HEK293 (cell line): ENCODE data around the gene CNIH1.

Experiments
- CTCF ChIP-seq: fragments of 450-650 bp; formaldehyde crosslinking; IDR thresholded peaks from 2 replicates; pipeline ENCODE4 v1.5.1; 2016; ENCODE audit warnings: missing biosample characterization, missing genetic modification characterization
- GLIS2 ChIP-seq: fragments of 450-650 bp; formaldehyde crosslinking; IDR thresholded peaks from 2 replicates; pipeline ENCODE4 v1.5.1; 2016; ENCODE audit warnings: missing biosample characterization, missing genetic modification characterization
- IKZF3 ChIP-seq: fragments of 450-650 bp; IDR thresholded peaks from 2 replicates; pipeline ENCODE4 v1.5.0; 2018; ENCODE audit warnings: missing biosample characterization, mild to moderate bottlenecking, missing genetic modification characterization, moderate library complexity
- REPIN1 ChIP-seq: fragments of 450-650 bp; formaldehyde crosslinking; IDR thresholded peaks from 2 replicates; pipeline ENCODE4 v1.5.1; 2017; ENCODE audit warnings: missing biosample characterization, missing genetic modification characterization, low read depth
- YY1 ChIP-seq: fragments of 450-650 bp; formaldehyde crosslinking; IDR thresholded peaks from 2 replicates; pipeline ENCODE4 v1.5.1; 2018; ENCODE audit warnings: missing biosample characterization, missing genetic modification characterization
- ZBTB7A ChIP-seq: fragments of 450-650 bp; formaldehyde crosslinking; IDR thresholded peaks from 2 replicates; pipeline ENCODE4 v1.5.1; 2016; ENCODE audit warnings: low read depth, missing biosample characterization, missing genetic modification characterization
- ZFP41 ChIP-seq: fragments of 450-650 bp; formaldehyde crosslinking; IDR thresholded peaks from 2 replicates; pipeline ENCODE4 v1.5.1; 2016; ENCODE audit warnings: missing biosample characterization, missing genetic modification characterization, borderline replicate concordance
- ZNF302 ChIP-seq: fragments of 450-650 bp; formaldehyde crosslinking; IDR thresholded peaks from 2 replicates; pipeline ENCODE4 v1.5.1; 2016; ENCODE audit warnings: missing biosample characterization, missing genetic modification characterization, low read depth
- ZNF335 ChIP-seq: fragments of 450-650 bp; formaldehyde crosslinking; conservative IDR thresholded peaks from 2 replicates; pipeline ENCODE4 v1.5.1; 2016; ENCODE audit warnings: missing biosample characterization, missing genetic modification characterization
- ZNF600 ChIP-seq: fragments of 450-650 bp; formaldehyde crosslinking; IDR thresholded peaks from 2 replicates; pipeline ENCODE4 v1.5.1; 2016; ENCODE audit warnings: missing biosample characterization, missing genetic modification characterization
- ZNF776 ChIP-seq: fragments of 450-650 bp; formaldehyde crosslinking; IDR thresholded peaks from 2 replicates; pipeline ENCODE4 v1.5.0; 2017; ENCODE audit warnings: missing biosample characterization, missing genetic modification characterization, borderline replicate concordance
- TF ChIP-seq, protein P1 (sequence below): fragments of 450-650 bp; formaldehyde crosslinking; IDR thresholded peaks from 2 replicates; pipeline ENCODE4 v1.5.1; 2016; ENCODE audit warnings: missing biosample characterization, missing genetic modification characterization, low read depth
- TF ChIP-seq, protein P2 (sequence below): fragments of 450-650 bp; formaldehyde crosslinking; IDR thresholded peaks from 2 replicates; pipeline ENCODE4 v1.5.1; 2016; ENCODE audit warnings: missing biosample characterization, missing genetic modification characterization
- TF ChIP-seq, protein P3 (sequence below): fragments of 450-650 bp; formaldehyde crosslinking; IDR thresholded peaks from 2 replicates; pipeline ENCODE4 v1.5.1; 2016; ENCODE audit warnings: missing biosample characterization, missing genetic modification characterization

- TF ChIP-seq ZFP41 (tag by site-specific recombination) (no peak), YY1 (tag by site-specific recombination) (no peak), REPIN1 (no peak), ZNF335 (tag by site-specific recombination) (no peak), CTCF (tag by site-specific recombination) (no peak), ZNF302 (tag by site-specific recombination) (no peak), GLIS2 (no peak), ZBTB7A (no peak), IKZF3 (tag by site-specific recombination) (no peak), ZNF600 (tag by site-specific recombination) (no peak), ZNF776 (tag by site-specific recombination) (no peak)
- TF ChIP-seq, protein P1, sequence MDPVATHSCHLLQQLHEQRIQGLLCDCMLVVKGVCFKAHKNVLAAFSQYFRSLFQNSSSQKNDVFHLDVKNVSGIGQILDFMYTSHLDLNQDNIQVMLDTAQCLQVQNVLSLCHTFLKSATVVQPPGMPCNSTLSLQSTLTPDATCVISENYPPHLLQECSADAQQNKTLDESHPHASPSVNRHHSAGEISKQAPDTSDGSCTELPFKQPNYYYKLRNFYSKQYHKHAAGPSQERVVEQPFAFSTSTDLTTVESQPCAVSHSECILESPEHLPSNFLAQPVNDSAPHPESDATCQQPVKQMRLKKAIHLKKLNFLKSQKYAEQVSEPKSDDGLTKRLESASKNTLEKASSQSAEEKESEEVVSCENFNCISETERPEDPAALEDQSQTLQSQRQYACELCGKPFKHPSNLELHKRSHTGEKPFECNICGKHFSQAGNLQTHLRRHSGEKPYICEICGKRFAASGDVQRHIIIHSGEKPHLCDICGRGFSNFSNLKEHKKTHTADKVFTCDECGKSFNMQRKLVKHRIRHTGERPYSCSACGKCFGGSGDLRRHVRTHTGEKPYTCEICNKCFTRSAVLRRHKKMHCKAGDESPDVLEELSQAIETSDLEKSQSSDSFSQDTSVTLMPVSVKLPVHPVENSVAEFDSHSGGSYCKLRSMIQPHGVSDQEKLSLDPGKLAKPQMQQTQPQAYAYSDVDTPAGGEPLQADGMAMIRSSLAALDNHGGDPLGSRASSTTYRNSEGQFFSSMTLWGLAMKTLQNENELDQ, result no peak
- TF ChIP-seq, protein P2, sequence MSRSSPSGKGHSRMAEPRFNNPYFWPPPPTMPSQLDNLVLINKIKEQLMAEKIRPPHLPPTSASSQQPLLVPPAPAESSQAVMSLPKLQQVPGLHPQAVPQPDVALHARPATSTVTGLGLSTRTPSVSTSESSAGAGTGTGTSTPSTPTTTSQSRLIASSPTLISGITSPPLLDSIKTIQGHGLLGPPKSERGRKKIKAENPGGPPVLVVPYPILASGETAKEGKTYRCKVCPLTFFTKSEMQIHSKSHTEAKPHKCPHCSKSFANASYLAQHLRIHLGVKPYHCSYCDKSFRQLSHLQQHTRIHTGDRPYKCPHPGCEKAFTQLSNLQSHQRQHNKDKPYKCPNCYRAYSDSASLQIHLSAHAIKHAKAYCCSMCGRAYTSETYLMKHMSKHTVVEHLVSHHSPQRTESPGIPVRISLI, result no peak
- TF ChIP-seq, protein P3, sequence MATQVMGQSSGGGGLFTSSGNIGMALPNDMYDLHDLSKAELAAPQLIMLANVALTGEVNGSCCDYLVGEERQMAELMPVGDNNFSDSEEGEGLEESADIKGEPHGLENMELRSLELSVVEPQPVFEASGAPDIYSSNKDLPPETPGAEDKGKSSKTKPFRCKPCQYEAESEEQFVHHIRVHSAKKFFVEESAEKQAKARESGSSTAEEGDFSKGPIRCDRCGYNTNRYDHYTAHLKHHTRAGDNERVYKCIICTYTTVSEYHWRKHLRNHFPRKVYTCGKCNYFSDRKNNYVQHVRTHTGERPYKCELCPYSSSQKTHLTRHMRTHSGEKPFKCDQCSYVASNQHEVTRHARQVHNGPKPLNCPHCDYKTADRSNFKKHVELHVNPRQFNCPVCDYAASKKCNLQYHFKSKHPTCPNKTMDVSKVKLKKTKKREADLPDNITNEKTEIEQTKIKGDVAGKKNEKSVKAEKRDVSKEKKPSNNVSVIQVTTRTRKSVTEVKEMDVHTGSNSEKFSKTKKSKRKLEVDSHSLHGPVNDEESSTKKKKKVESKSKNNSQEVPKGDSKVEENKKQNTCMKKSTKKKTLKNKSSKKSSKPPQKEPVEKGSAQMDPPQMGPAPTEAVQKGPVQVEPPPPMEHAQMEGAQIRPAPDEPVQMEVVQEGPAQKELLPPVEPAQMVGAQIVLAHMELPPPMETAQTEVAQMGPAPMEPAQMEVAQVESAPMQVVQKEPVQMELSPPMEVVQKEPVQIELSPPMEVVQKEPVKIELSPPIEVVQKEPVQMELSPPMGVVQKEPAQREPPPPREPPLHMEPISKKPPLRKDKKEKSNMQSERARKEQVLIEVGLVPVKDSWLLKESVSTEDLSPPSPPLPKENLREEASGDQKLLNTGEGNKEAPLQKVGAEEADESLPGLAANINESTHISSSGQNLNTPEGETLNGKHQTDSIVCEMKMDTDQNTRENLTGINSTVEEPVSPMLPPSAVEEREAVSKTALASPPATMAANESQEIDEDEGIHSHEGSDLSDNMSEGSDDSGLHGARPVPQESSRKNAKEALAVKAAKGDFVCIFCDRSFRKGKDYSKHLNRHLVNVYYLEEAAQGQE (tag by site-specific recombination), result no peak
These were observed 3.5 kb upstream of the CNIH1 start for GRCh38 chr14:54444681-54445080.
